A549 (cell line): ENCODE measurements around the gene ZNF205. TPM values are rescaled to one million over a fixed set of nuclear protein-coding genes. Genes with fewer than 3 reads are reported as not detected.

Experiments used
- ATOH8 ChIP-seq: fragments of 250-450 bp; sonication (Bioruptor Pico); IDR thresholded peaks from 2 replicates; pipeline ENCODE4 v1.5.0; 2020; ENCODE audit warnings: low read depth, mild to moderate bottlenecking, moderate library complexity
- BCL3 ChIP-seq: fragments of >200 bp; sonication (Bioruptor Twin); formaldehyde crosslinking; IDR thresholded peaks from 3 replicates; pipeline ENCODE4 v1.6.1; 2016
- CBX2 ChIP-seq: fragments of 200-600 bp; sonication (generic); IDR thresholded peaks from 2 replicates; pipeline ENCODE4 v1.6.1; 2016; ENCODE audit warnings: low read depth, mild to moderate bottlenecking, borderline replicate concordance
- CBX8 ChIP-seq: fragments of 200-600 bp; sonication (generic); IDR thresholded peaks from 2 replicates; pipeline ENCODE4 v1.6.1; 2016
- CEBPB ChIP-seq, 2 experiments: fragments of >200 bp in 1 of 2; sonication (Bioruptor Twin) in 1 of 2; formaldehyde crosslinking in 1 of 2; IDR thresholded peaks; 2 replicates each; pipeline ENCODE4 v1.6.1; 2012 to 2016
- CHD2 ChIP-seq: fragments of 150-350 bp; IDR thresholded peaks from 2 replicates; pipeline ENCODE4 v1.6.1; 2014; ENCODE audit warnings: low read length; ENCODE audit not compliant: partially characterized antibody
- ESRRA ChIP-seq: fragments of 150-350 bp; IDR thresholded peaks from 2 replicates; pipeline ENCODE4 v1.6.1; 2014; ENCODE audit warnings: mild to moderate bottlenecking, low read length, borderline replicate concordance
- FOSB ChIP-seq: fragments of 250-450 bp; sonication (Bioruptor Pico); IDR thresholded peaks from 2 replicates; pipeline ENCODE4 v1.5.0; 2020; ENCODE audit warnings: mild to moderate bottlenecking, moderate library complexity
- HEYL ChIP-seq: fragments of 250-450 bp; sonication (Bioruptor Pico); IDR thresholded peaks from 2 replicates; pipeline ENCODE4 v1.8.0; 2021; ENCODE audit warnings: mild to moderate bottlenecking, moderate library complexity
- JUNB ChIP-seq: fragments of >200 bp; sonication (Bioruptor Twin); formaldehyde crosslinking; IDR thresholded peaks from 2 replicates; pipeline ENCODE4 v1.6.1; 2016
- KDM5A ChIP-seq: fragments of 200-600 bp; sonication (generic); IDR thresholded peaks from 2 replicates; pipeline ENCODE4 v1.6.1; 2016; ENCODE audit warnings: antibody characterized with exemption, mild to moderate bottlenecking
- MAFK ChIP-seq: fragments of 450-650 bp; IDR thresholded peaks from 2 replicates; pipeline ENCODE4 v1.6.1; 2014; ENCODE audit not compliant: partially characterized antibody
- MAZ ChIP-seq: fragments of 150-350 bp; IDR thresholded peaks from 2 replicates; pipeline ENCODE4 v1.6.1; 2014; ENCODE audit warnings: antibody characterized with exemption, low read depth, low read length, borderline replicate concordance
- NR3C1 ChIP-seq: fragments of >200 bp; sonication (Bioruptor Twin); formaldehyde crosslinking; IDR thresholded peaks from 3 replicates; pipeline ENCODE4 v1.6.1; 2017
- RCOR1 ChIP-seq: fragments of 150-350 bp; IDR thresholded peaks from 2 replicates; pipeline ENCODE4 v1.6.1; 2014; ENCODE audit warnings: antibody characterized with exemption, low read length, low read depth
- RNF2 ChIP-seq: fragments of 200-600 bp; sonication (generic); IDR thresholded peaks from 2 replicates; pipeline ENCODE4 v1.6.1; 2016; ENCODE audit warnings: low read depth, mild to moderate bottlenecking, antibody characterized with exemption, moderate library complexity, borderline replicate concordance
- ZC3H11A ChIP-seq: fragments of 450-650 bp; IDR thresholded peaks from 2 replicates; pipeline ENCODE4 v1.6.1; 2014; ENCODE audit warnings: antibody characterized with exemption, mild to moderate bottlenecking
- ZNF302 ChIP-seq: fragments of 250-450 bp; sonication (Bioruptor Pico); IDR thresholded peaks from 2 replicates; pipeline ENCODE4 v1.9.0; 2021; ENCODE audit warnings: inconsistent platforms, mild to moderate bottlenecking, moderate library complexity
- ZSCAN20 ChIP-seq: fragments of 250-450 bp; sonication (Bioruptor Pico); IDR thresholded peaks from 2 replicates; pipeline ENCODE4 v1.8.0; 2022; ENCODE audit warnings: mild to moderate bottlenecking, moderate library complexity
- polyA plus RNA-seq, 4 experiments: library from polyadenylated mRNA; depleted of rRNA in 3 of 4; stranded (reverse); fragments of >200 nt; fragmentation: RNase III in 1 of 4; extraction: RNeasy Plus Mini Kit Qiagen cat#74134 plus additional on column Dnase treatment in 1 of 4; gene quantifications; 2 replicates in 3 of 4; 3 replicates in 1 of 4; pipeline ENCODE4 v1.2.3, GENCODE V29; 2011 to 2017
- TF ChIP-seq, protein P1 (sequence below): fragments of 200-600 bp; sonication (generic); IDR thresholded peaks from 2 replicates; pipeline ENCODE4 v1.6.1; 2016; ENCODE audit warnings: antibody characterized with exemption, mild to moderate bottlenecking, moderate library complexity
- TF ChIP-seq, protein P2 (sequence below): fragments of 250-450 bp; sonication (Bioruptor Pico); IDR thresholded peaks from 2 replicates; pipeline ENCODE4 v1.5.0; 2021; ENCODE audit warnings: mild to moderate bottlenecking, moderate library complexity, borderline replicate concordance
- TF ChIP-seq, protein P3 (sequence below): fragments of 150-350 bp; IDR thresholded peaks from 2 replicates; pipeline ENCODE4 v1.6.1; 2014; ENCODE audit warnings: low read depth, mild to moderate bottlenecking, low read length

ZNF205 gene
- polyA plus RNA-seq, 2 of the 4 experiments (the other 2 are of a cell fraction) = 4.3 to 9.6 TPM

- TF ChIP-seq, protein P1, sequence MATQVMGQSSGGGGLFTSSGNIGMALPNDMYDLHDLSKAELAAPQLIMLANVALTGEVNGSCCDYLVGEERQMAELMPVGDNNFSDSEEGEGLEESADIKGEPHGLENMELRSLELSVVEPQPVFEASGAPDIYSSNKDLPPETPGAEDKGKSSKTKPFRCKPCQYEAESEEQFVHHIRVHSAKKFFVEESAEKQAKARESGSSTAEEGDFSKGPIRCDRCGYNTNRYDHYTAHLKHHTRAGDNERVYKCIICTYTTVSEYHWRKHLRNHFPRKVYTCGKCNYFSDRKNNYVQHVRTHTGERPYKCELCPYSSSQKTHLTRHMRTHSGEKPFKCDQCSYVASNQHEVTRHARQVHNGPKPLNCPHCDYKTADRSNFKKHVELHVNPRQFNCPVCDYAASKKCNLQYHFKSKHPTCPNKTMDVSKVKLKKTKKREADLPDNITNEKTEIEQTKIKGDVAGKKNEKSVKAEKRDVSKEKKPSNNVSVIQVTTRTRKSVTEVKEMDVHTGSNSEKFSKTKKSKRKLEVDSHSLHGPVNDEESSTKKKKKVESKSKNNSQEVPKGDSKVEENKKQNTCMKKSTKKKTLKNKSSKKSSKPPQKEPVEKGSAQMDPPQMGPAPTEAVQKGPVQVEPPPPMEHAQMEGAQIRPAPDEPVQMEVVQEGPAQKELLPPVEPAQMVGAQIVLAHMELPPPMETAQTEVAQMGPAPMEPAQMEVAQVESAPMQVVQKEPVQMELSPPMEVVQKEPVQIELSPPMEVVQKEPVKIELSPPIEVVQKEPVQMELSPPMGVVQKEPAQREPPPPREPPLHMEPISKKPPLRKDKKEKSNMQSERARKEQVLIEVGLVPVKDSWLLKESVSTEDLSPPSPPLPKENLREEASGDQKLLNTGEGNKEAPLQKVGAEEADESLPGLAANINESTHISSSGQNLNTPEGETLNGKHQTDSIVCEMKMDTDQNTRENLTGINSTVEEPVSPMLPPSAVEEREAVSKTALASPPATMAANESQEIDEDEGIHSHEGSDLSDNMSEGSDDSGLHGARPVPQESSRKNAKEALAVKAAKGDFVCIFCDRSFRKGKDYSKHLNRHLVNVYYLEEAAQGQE = no peak
- no peak for TF ChIP-seq CBX8
- TF ChIP-seq RNF2 = no peak
- 0 out of 2 replicates have a peak, but pooled peaks have one; percentile 15 for TF ChIP-seq RCOR1
- no peak for TF ChIP-seq KDM5A
- TF ChIP-seq JUNB = no peak
- TF ChIP-seq MAFK = peak; percentile 90
- no peak for TF ChIP-seq BCL3
- TF ChIP-seq, protein P2, sequence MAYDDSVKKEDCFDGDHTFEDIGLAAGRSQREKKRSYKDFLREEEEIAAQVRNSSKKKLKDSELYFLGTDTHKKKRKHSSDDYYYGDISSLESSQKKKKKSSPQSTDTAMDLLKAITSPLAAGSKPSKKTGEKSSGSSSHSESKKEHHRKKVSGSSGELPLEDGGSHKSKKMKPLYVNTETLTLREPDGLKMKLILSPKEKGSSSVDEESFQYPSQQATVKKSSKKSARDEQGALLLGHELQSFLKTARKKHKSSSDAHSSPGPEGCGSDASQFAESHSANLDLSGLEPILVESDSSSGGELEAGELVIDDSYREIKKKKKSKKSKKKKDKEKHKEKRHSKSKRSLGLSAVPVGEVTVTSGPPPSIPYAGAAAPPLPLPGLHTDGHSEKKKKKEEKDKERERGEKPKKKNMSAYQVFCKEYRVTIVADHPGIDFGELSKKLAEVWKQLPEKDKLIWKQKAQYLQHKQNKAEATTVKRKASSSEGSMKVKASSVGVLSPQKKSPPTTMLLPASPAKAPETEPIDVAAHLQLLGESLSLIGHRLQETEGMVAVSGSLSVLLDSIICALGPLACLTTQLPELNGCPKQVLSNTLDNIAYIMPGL = no peak
- TF ChIP-seq ZC3H11A = no peak
- no peak for TF ChIP-seq CBX2
- TF ChIP-seq CHD2 = no peak
- no peak for TF ChIP-seq ZNF302 (CRISPR knock-in tag)
- TF ChIP-seq ATOH8 (CRISPR knock-in tag) = no peak; the same call in 1 of the 2 replicates
- TF ChIP-seq, protein P3, sequence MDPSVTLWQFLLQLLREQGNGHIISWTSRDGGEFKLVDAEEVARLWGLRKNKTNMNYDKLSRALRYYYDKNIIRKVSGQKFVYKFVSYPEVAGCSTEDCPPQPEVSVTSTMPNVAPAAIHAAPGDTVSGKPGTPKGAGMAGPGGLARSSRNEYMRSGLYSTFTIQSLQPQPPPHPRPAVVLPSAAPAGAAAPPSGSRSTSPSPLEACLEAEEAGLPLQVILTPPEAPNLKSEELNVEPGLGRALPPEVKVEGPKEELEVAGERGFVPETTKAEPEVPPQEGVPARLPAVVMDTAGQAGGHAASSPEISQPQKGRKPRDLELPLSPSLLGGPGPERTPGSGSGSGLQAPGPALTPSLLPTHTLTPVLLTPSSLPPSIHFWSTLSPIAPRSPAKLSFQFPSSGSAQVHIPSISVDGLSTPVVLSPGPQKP = no peak
- TF ChIP-seq NR3C1 = no peak
- TF ChIP-seq MAZ = 0 out of 2 replicates have a peak, but pooled peaks have one; percentile 37
- no peak for TF ChIP-seq ESRRA
- no peak for TF ChIP-seq HEYL (CRISPR knock-in tag)
- no peak for TF ChIP-seq FOSB
- TF ChIP-seq CEBPB (IDR thresholded peaks at IDR 0.05) = peak in 1 of 2 experiments; percentile 36; a peak in 1 of 4 replicates
- no peak for TF ChIP-seq ZSCAN20
Measured at GRCh38 chr16:3152277-3152990, 40.0 kb downstream of the ZNF205 start (continued).
